H54 (cell line): ENCODE results near the gene MOB1A.

ENCODE experiments used
- DNase-seq: peaks from one replicate; pipeline ENCODE4 v3.0.0; 2011; ENCODE audit warnings: low spot score, mixed read lengths; ENCODE audit not compliant: insufficient read length
- FAIRE-seq: peaks from 3 replicates; lab custom pipeline; 2011; peaks lifted over from hg19 to GRCh38; lab: Jason Lieb, UNC
- POLR2A ChIP-seq: IDR thresholded peaks from 2 replicates; pipeline ENCODE4 v1.6.1; 2011; ENCODE audit warnings: low read depth, mild to moderate bottlenecking, low read length

MOB1A gene

GRCh38 chr2:74206180-74206688, 27.6 kb upstream of the MOB1A start:
- no peak for FAIRE-seq

DNA sequence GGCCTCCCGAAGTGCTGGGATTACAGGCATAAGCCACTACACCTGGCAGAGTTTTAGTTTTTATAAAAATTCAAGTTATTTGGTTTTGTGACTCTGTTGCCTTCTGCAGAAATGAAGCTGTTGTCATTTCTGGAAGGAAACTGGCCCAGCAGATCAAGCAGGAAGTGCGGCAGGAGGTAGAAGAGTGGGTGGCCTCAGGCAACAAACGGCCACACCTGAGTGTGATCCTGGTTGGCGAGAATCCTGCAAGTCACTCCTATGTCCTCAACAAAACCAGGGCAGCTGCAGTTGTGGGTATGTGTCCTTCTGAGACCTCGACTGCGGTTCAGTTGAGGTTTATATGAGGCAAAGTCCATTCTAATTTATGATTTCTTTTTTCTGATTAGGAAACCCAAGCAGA, 26.9 kb upstream of the MOB1A start:
- FAIRE-seq: no peak
- TF ChIP-seq POLR2A: no peak
- no peak for DNase-seq

More at GRCh38 chr2:74206180-74206688, 27.6 kb upstream of the MOB1A start:
- DNase-seq: peak; percentile 26
- no peak for TF ChIP-seq POLR2A

- FAIRE-seq (no peak), DNase-seq (no peak)
- no peak for TF ChIP-seq POLR2A
Measured at GRCh38 chr2:74205113-74205512, 26.4 kb upstream of the MOB1A start.

DNA sequence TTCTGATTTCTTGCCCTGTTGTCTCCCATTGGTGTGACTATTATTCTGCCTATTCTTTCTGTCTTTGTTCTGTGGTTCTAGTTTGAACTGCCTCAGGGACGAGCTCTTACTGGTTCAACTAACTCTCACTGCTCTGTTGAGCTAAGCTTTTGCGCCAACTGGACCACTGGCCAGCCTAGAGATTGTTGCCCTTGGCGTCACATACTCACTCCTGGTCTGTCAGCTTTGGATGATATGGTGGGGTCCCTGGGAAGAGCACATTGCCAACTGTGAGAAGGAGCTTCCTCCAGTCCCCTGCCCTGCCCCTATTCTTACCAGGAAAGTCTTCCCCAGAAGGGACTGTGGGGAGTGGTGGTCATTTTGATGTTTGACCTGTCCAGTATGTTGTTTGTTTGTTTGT, 25.8 kb upstream of the MOB1A start:
- DNase-seq: no peak
- no peak for FAIRE-seq
- TF ChIP-seq POLR2A: no peak

DNA sequence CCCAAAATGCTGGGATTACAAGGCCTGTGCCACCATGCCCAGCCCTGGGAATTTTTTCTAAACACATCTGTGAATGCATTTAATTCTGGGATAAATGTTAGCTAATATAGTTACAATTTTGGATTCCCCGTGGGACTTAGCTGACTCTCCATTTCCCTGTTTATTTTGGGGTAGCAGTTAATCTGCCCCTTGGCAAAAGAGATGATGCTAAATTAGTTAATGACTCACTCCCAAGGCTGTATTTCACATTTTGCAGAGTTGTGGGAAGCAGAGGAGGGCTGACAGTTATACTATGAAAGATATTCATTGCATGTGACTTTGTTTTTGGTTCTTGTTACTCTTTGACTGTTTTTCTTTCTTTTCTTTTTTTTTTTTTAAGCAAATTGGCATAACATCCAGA, 22.9 kb upstream of the MOB1A start:
- no peak for DNase-seq
- TF ChIP-seq POLR2A: no peak
- FAIRE-seq: no peak

GRCh38 chr2:74201196-74201595, 22.5 kb upstream of the MOB1A start:
- no peak for FAIRE-seq
- no peak for TF ChIP-seq POLR2A
- no peak for DNase-seq

- FAIRE-seq (no peak), DNase-seq (no peak)
- no peak for TF ChIP-seq POLR2A
Measured at GRCh38 chr2:74199871-74200305, 21.2 kb upstream of the MOB1A start.

GRCh38 chr2:74199275-74199701, 20.6 kb upstream of the MOB1A start:
- DNase-seq: no peak
- TF ChIP-seq POLR2A: no peak
- no peak for FAIRE-seq

GRCh38 chr2:74198461-74199274, 20.0 kb upstream of the MOB1A start, which contains the start of gene MTHFD2:
Gene MTHFD2 (plus strand): TSS chr2:74198615. CDS start chr2:74198642, 27 bp downstream.
- FAIRE-seq (no peak), DNase-seq (peak; percentile 82)
- TF ChIP-seq POLR2A: peak; percentile 98

DNA sequence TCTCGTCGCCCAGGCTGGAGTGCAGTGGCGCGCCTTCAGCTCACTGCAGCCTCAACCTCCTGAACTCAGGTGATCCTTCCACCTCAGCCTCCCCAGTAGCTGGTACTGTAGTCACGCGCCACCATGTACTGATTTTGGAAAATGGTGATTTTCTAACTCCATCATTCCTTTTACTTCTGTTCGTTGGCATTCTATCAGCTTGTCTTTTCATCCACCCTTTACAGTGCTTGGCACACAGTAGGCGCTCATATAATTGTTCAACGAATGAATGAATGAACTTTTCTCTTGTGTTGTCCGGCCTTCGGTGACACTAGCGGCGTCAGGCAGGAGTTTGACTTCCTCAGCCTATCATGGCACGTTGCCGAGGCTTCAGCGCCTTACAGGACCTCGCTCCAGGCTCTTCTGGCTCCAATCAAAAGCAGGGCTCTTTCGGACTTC, 19.4 kb upstream of the MOB1A start:
- TF ChIP-seq POLR2A: no peak
- FAIRE-seq: no peak
- no peak for DNase-seq

- FAIRE-seq: no peak
- no peak for DNase-seq
- no peak for TF ChIP-seq POLR2A
Measured at GRCh38 chr2:74197049-74197448, 18.4 kb upstream of the MOB1A start.

DNA sequence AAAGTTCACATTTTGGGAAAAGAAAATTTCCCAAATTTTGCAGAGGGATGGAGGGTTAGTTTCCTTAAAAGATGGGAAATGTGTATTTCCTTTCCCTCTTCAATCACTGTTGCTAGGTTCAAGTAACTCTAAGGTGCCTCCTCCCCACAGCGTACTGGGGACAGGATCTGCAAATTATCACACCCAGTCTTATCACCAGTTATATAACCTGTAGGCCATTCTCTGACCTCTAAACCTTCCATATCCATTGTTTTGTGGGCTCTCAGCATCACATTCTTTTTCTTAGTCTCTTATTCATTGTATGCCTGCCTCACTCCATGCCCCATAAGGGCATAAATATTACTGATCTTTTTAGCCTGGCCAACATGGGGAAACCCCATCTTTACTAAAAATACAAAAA, 16.1 kb upstream of the MOB1A start:
- DNase-seq (no peak), FAIRE-seq (no peak)
- TF ChIP-seq POLR2A: no peak

DNA sequence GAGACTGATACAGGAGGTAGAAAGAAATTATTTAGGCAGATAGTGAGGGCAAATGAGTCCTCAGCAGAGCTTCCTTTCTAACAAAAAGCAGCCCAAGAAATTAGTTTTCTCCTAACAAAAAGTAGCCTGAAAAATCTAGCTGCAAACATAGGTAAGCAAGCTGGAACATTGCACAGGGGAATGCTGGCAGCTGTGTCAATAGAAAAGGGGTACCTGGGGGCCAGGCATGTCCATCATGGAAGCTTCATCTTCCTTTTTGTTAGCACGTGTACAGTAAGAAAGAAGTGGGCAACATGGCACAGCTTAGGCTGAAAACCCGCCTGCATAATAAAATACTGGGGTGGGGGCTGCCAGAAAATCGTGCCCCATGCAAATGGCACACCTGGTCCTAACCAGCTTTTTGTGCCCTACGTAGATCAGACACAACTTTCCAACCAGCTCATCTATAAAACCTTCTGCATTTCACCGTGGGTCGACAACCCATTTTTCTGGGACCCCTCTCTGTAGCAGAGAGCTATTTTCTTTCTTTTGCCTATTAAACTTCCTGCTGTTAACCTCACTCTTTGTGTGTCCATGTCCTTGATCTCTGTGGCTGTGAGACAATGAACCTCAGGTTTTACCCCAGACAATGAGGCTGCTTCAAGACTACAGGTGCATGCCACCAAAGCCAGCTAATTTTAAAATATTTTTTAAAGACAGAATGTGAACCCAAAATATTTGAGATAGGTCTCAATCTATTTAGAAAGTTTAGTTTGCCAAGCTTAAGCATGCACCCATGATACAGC, 13.1 kb upstream of the MOB1A start:
- DNase-seq (no peak), FAIRE-seq (no peak)
- TF ChIP-seq POLR2A: no peak

- FAIRE-seq: no peak
- no peak for DNase-seq
- TF ChIP-seq POLR2A: no peak
Measured at GRCh38 chr2:74188696-74189095, 10.0 kb upstream of the MOB1A start.
